Nephron progenitor cell (in vitro differentiated cells): ENCODE results near the gene HUS1B.
A peak's percentile ranks its signal among the peaks of the same experiment; 100 is the strongest.

Source experiments
- DNase-seq: peaks from one replicate; pipeline ENCODE4 v3.0.0; 2021
- H3K27ac Mint-ChIP-seq: 2 replicates; pipeline ENCODE4 v1.8.0; 2021; ENCODE audit warnings: mild to moderate bottlenecking, moderate library complexity, mixed read lengths
- H3K27me3 Mint-ChIP-seq: 2 replicates; pipeline ENCODE4 v1.8.0; 2021; ENCODE audit warnings: mild to moderate bottlenecking, low read depth, mixed read lengths; ENCODE audit not compliant: poor library complexity
- H3K36me3 Mint-ChIP-seq: 2 replicates; pipeline ENCODE4 v1.8.0; 2021; ENCODE audit warnings: low read depth, mixed read lengths
- H3K4me1 Mint-ChIP-seq: 2 replicates; pipeline ENCODE4 v1.8.0; 2021; ENCODE audit warnings: mixed read lengths
- H3K4me3 Mint-ChIP-seq: 2 replicates; pipeline ENCODE4 v1.8.0; 2021; ENCODE audit warnings: mild to moderate bottlenecking, moderate library complexity, mixed read lengths
- H3K9me3 Mint-ChIP-seq: 2 replicates; pipeline ENCODE4 v1.8.0; 2021; ENCODE audit warnings: mild to moderate bottlenecking, moderate library complexity, mixed read lengths
- TF ChIP-seq, protein P1 (sequence below): fragments of 200-600 bp; sonication (generic); IDR thresholded peaks from 2 replicates; pipeline ENCODE4 v1.5.0; 2021; ENCODE audit warnings: antibody characterized with exemption

Gene HUS1B

DNA sequence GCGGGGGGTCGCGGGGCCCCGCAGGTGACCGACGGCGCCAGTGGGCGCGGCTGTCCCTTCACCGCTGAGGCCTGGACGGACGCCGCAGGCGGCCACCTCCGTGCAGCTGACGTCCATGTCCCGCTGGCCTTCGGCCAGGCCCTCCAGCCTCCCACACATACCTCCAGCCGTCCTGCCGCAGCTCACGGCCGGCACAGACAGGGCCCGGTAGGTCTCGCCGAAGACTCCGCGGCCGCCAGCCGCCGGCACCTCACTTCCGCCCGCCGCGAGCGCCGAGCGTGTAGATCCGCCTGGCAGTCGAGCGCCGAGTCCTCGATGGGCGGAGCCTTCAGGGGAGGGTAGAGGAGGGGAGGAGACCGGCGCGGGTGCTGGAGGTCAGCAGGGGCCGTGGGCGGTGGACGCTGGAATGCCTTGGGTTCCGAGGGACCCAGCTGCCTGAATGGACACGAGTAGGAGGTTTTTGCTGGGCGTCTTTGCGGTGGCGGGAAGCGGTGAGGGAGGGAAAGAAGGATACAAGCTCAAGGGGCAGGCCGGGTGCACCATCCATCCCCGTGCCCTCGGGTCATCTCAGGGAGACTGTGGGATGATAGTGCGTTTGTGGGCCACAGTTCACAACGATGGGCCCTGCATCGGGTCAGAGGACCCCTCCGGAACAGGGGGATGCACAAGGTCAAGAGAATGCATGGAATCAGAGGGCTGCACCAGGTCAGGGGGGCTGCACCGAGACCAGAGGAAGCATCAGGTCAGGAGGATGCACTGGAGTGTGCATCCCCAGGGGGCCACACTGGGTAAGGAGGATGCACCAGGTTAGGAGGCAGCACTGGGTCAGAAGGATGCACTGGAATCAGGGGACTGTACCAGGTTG lies 36.2 kb upstream of the HUS1B start, which contains the start of gene EXOC2:
TSS of gene EXOC2 (minus strand) at position 282 of the 865 bp plus-strand sequence. CDS start 55,321 bp downstream, outside the sequence.
- H3K4me1 Mint-ChIP-seq, result peaks cover 25% of the 10 kb centered on the region
- peak within 1 kb of the TSS; percentile 56 for H3K27ac Mint-ChIP-seq
- H3K9me3 Mint-ChIP-seq, result no peaks in the 10 kb centered on the region
- no peaks in the 10 kb centered on the region for H3K36me3 Mint-ChIP-seq
- DNase-seq, result peak; percentile 90
- TF ChIP-seq, protein P1, sequence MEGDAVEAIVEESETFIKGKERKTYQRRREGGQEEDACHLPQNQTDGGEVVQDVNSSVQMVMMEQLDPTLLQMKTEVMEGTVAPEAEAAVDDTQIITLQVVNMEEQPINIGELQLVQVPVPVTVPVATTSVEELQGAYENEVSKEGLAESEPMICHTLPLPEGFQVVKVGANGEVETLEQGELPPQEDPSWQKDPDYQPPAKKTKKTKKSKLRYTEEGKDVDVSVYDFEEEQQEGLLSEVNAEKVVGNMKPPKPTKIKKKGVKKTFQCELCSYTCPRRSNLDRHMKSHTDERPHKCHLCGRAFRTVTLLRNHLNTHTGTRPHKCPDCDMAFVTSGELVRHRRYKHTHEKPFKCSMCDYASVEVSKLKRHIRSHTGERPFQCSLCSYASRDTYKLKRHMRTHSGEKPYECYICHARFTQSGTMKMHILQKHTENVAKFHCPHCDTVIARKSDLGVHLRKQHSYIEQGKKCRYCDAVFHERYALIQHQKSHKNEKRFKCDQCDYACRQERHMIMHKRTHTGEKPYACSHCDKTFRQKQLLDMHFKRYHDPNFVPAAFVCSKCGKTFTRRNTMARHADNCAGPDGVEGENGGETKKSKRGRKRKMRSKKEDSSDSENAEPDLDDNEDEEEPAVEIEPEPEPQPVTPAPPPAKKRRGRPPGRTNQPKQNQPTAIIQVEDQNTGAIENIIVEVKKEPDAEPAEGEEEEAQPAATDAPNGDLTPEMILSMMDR, result no peak
- peaks cover 16% of the 10 kb centered on the region for H3K27me3 Mint-ChIP-seq
- H3K4me3 Mint-ChIP-seq, result peak within 1 kb of the TSS; percentile 97

GRCh38 chr6:692356-692851 lies 35.5 kb upstream of the HUS1B start:
- Mint-ChIP-seq H3K36me3 (no peaks in the 10 kb centered on the region), H3K27me3 (peaks cover 16% of the 10 kb centered on the region), H3K9me3 (no peaks in the 10 kb centered on the region), H3K4me1 (peaks cover 25% of the 10 kb centered on the region), H3K4me3 (peak overlapping the region; percentile 88), H3K27ac (no peak overlapping the region)
- TF ChIP-seq, protein P1, result no peak
- DNase-seq, result peak; percentile 57

- no peak for DNase-seq
- no peak overlapping the region for H3K27ac Mint-ChIP-seq
- TF ChIP-seq, protein P1, result no peak
- H3K4me1 Mint-ChIP-seq, result peaks cover 35% of the 10 kb centered on the region
- no peaks in the 10 kb centered on the region for H3K9me3 Mint-ChIP-seq
- no peaks in the 10 kb centered on the region for H3K36me3 Mint-ChIP-seq
- H3K4me3 Mint-ChIP-seq, result no peak overlapping the region
- H3K27me3 Mint-ChIP-seq, result peaks cover 33% of the 10 kb centered on the region
These were observed 32.3 kb upstream of the HUS1B start for GRCh38 chr6:689223-689622.

- no peak for DNase-seq
- H3K27ac Mint-ChIP-seq, result no peak overlapping the region
- H3K9me3 Mint-ChIP-seq, result no peaks in the 10 kb centered on the region
- no peaks in the 10 kb centered on the region for H3K36me3 Mint-ChIP-seq
- H3K4me3 Mint-ChIP-seq, result no peak overlapping the region
- H3K4me1 Mint-ChIP-seq, result peaks cover 34% of the 10 kb centered on the region
- peaks cover 47% of the 10 kb centered on the region for H3K27me3 Mint-ChIP-seq
- TF ChIP-seq, protein P1, result peak; percentile 24
These were observed 29.6 kb upstream of the HUS1B start for GRCh38 chr6:686497-686896.

GRCh38 chr6:684831-685636 lies 28.1 kb upstream of the HUS1B start:
- no peak overlapping the region for H3K27ac Mint-ChIP-seq
- no peaks in the 10 kb centered on the region for H3K9me3 Mint-ChIP-seq
- DNase-seq, result no peak
- TF ChIP-seq, protein P1, result no peak
- peaks cover 59% of the 10 kb centered on the region for H3K27me3 Mint-ChIP-seq
- no peak overlapping the region for H3K4me3 Mint-ChIP-seq
- no peaks in the 10 kb centered on the region for H3K36me3 Mint-ChIP-seq
- H3K4me1 Mint-ChIP-seq, result peaks cover 35% of the 10 kb centered on the region
